Breast epithelium (tissue), 3 donors: ENCODE measurements around the gene TOMT.

Experiments
- CTCF ChIP-seq, 3 donors: fragments of 450-650 bp; IDR thresholded peaks; one replicate each; pipeline ENCODE4 v1.5.1; 2016 to 2017; ENCODE audit warnings: antibody characterized with exemption in 3 of 3, mild to moderate bottlenecking in 3 of 3, moderate library complexity in 3 of 3
- POLR2A ChIP-seq: fragments of 450-650 bp; IDR thresholded peaks from one replicate; pipeline ENCODE4 v1.6.1; 2016; ENCODE audit warnings: antibody characterized with exemption, mild to moderate bottlenecking, moderate library complexity

GRCh38 chr11:72084076-72084475 lies 21.6 kb upstream of the TOMT start:
- TF ChIP-seq CTCF (IDR thresholded peaks at IDR 0.05) (no peak), POLR2A (no peak)
